GM13977 (cell line): ENCODE results near the gene RAB11FIP3.

Experiments
- DNase-seq: peaks from one replicate; pipeline ENCODE4 v3.0.0; 2012; ENCODE audit warnings: low spot score
- CTCF ChIP-seq: IDR thresholded peaks from 2 replicates; pipeline ENCODE4 v1.5.1; 2012; ENCODE audit warnings: mild to moderate bottlenecking, control low read depth; ENCODE audit not compliant: insufficient read depth; ENCODE audit errors: extremely low read depth, missing control alignments
- in situ Hi-C: fragments of 300-500 bp; cut with MboI; formaldehyde crosslinking; loops from one replicate; pipeline ENCODE4 v1.12.0; 2022; ENCODE audit warnings: low sequenced_read_pairs, low pct_unique_long_range_greater_than_20kb, mixed read lengths, inconsistent platforms; ENCODE audit not compliant: unreplicated experiment

RAB11FIP3 gene

GRCh38 chr16:396199-396598 is 29.2 kb upstream of the RAB11FIP3 start:
- DNase-seq, result no peak
- TF ChIP-seq CTCF, result no peak
- in situ Hi-C loops, result no loop called here

- in situ Hi-C loops, result no loop called here
- peak; percentile 67 for DNase-seq
- no peak for TF ChIP-seq CTCF
These were observed 28.8 kb upstream of the RAB11FIP3 start for GRCh38 chr16:396605-397004.

GRCh38 chr16:397135-397661 is 28.3 kb upstream of the RAB11FIP3 start, which contains the start of gene NME4:
TSS of gene NME4 (plus strand) at chr16:397199. CDS start at chr16:397223, 24 bp downstream.
- in situ Hi-C loops, result no loop called here
- TF ChIP-seq CTCF, result no peak
- DNase-seq, result peak; percentile 74

GRCh38 chr16:397736-398332 is 27.6 kb upstream of the RAB11FIP3 start:
- no peak for TF ChIP-seq CTCF
- DNase-seq, result peak; percentile 60
- in situ Hi-C loops, result no loop called here

GRCh38 chr16:398561-399339 is 26.7 kb upstream of the RAB11FIP3 start:
- no peak for TF ChIP-seq CTCF

GRCh38 chr16:399340-400019 is 26.0 kb upstream of the RAB11FIP3 start:
- no peak for TF ChIP-seq CTCF
- no peak for DNase-seq
- in situ Hi-C loops, result no loop called here

More at GRCh38 chr16:398561-399339, 26.7 kb upstream of the RAB11FIP3 start:
- no peak for DNase-seq
- in situ Hi-C loops, result no loop called here
